Stimulated activated memory B cell treated with anti-CD40 and anti-IgM and Interleukin-4, amounts not matched to agents 10 μg/mL and 1 μg/mL and 100 μg/mL, for 72 hours (primary cell): ENCODE results near the gene IGF2.

Experiments
- ATAC-seq: fragments of 150-1000 bp; cut with Tn5 transposase; 2 replicates; pipeline ENCODE4 v1.10.0; 2021
- H3K27ac Mint-ChIP-seq: one replicate; pipeline ENCODE4 v1.8.0; 2022; ENCODE audit warnings: mild to moderate bottlenecking, mixed read lengths
- H3K27me3 Mint-ChIP-seq: one replicate; pipeline ENCODE4 v1.8.0; 2022; ENCODE audit warnings: mixed read lengths
- H3K36me3 Mint-ChIP-seq: one replicate; pipeline ENCODE4 v1.8.0; 2022; ENCODE audit warnings: mixed read lengths
- H3K4me1 Mint-ChIP-seq: one replicate; pipeline ENCODE4 v1.8.0; 2022; ENCODE audit warnings: mixed read lengths
- H3K4me3 Mint-ChIP-seq: one replicate; pipeline ENCODE4 v1.8.0; 2022; ENCODE audit warnings: mild to moderate bottlenecking, moderate library complexity, mixed read lengths
- H3K9me3 Mint-ChIP-seq: one replicate; pipeline ENCODE4 v1.8.0; 2022; ENCODE audit warnings: mixed read lengths

IGF2 gene

DNA sequence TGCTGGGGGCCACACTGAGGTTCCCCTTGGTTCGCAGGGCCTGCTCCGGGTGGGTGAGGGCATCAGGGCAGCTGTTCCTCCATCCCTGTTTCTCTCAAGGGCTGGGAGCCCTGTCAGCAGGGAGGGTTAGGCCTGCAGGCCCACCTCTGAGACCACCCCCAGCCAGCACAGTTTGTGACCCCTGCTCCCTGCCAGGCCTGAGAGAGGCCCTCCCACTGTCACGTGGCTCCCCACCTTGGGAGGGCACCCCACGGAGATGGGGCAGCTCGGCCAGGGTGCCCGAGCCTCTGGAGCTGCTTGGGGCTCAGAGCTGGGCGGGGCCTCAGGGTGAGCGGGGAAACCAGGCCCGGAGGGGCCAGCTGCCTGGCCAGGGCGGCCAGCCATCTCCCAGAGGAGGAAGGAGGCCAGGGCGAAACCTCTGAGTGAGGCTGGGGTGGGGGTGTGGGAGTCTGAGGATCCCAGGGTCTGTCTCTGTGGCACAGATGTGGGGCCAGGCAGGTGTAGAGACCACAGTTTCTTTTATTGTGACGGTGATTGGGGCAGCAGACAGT is 24.3 kb upstream of the IGF2 start:
- no peak for ATAC-seq
- Mint-ChIP-seq H3K27me3 (peaks cover 79% of the 10 kb centered on the region), H3K4me3 (no peak overlapping the region)

DNA sequence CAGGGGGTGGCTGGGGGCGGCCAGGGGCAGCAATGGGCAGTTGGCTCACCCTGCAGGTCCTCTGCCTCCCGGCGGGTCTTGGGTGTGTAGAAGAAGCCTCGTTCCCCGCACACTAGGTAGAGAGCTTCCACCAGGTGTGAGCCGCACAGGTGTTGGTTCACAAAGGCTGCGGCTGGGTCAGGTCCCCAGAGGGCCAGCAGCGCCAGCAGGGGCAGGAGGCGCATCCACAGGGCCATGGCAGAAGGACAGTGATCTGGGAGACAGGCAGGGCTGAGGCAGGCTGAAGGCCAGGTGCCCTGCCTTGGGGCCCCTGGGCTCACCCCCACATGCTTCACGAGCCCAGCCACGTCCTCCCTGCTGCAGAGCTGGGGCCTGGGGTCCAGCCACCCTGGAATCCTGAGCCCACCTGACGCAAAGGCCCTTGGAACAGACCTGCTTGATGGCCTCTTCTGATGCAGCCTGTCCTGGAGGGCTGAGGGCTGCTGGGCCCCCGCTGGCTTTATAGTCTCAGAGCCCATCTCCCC is 21.6 kb upstream of the IGF2 start, which contains the start of gene INS:
TSS of gene INS (minus strand) at position 474 of the 524 bp plus-strand sequence. CDS start at position 236, 238 bp downstream.
- no peak within 1 kb of the TSS for H3K4me3 Mint-ChIP-seq
- no peaks in the 10 kb centered on the region for H3K9me3 Mint-ChIP-seq
- peaks cover 68% of the 10 kb centered on the region for H3K27me3 Mint-ChIP-seq
- no peaks in the 10 kb centered on the region for H3K36me3 Mint-ChIP-seq
- H3K4me1 Mint-ChIP-seq: no peaks in the 10 kb centered on the region
- ATAC-seq: no peak
- no peak within 1 kb of the TSS for H3K27ac Mint-ChIP-seq

More for the DNA sequence above, 24.3 kb upstream of the IGF2 start:
- H3K36me3 Mint-ChIP-seq: no peaks in the 10 kb centered on the region
- no peaks in the 10 kb centered on the region for H3K4me1 Mint-ChIP-seq
- H3K27ac Mint-ChIP-seq: no peak overlapping the region
- no peaks in the 10 kb centered on the region for H3K9me3 Mint-ChIP-seq

DNA sequence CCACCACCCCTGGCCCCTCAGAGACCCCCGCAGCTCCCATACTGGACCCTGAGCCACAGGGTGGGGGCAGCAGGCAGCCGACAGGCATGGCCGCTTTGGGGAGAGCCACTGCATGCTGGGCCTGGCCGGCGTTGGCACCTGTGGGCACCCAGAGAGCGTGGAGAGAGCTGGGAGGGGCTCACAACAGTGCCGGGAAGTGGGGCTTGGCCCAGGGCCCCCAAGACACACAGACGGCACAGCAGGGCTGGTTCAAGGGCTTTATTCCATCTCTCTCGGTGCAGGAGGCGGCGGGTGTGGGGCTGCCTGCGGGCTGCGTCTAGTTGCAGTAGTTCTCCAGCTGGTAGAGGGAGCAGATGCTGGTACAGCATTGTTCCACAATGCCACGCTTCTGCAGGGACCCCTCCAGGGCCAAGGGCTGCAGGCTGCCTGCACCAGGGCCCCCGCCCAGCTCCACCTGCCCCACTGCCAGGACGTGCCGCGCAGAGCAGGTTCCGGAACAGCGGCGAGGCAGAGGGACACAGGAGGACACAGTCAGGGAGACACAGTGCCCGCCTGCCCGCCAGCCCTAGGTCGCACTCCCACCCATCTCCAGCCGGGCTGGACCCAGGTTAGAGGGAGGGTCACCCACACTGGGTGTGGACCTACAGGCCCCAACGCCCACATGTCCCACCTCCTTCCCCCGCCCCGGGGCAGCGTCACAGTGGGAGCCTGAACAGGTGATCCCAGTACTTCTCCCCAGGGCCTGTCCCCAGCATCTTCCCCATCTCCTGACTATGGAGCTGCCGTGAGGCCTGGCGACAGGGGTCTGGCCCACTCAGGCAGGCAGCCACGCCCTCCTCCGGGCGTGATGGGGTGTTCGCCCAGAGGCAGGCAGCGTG is 20.6 kb upstream of the IGF2 start:
- H3K4me1 Mint-ChIP-seq: no peaks in the 10 kb centered on the region
- peak; percentile 11 for ATAC-seq
- H3K27me3 Mint-ChIP-seq: peaks cover 57% of the 10 kb centered on the region
- no peaks in the 10 kb centered on the region for H3K9me3 Mint-ChIP-seq
- H3K36me3 Mint-ChIP-seq: no peaks in the 10 kb centered on the region
- H3K4me3 Mint-ChIP-seq: no peak overlapping the region
- H3K27ac Mint-ChIP-seq: no peak overlapping the region

DNA sequence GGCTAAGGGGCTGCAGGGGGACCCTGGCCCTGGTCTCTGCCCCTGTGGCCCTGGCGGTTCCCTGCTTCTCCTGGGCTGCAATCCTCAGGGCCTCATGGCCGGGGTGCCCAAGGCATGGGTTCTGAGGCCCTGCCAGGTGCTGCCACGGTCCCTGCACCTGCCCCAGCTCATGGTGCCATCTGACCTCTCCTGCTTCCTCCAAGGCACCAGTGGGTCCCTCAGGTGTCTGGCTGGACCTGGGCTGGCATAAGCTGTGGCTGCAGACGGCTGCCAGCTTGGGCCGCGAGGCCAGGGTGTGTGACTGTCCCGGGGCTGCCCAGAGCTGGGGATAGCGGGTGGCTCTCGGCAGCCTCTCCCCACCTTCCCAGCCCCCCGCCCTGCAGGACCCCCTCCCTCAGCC is 19.8 kb upstream of the IGF2 start:
- Mint-ChIP-seq H3K9me3 (no peaks in the 10 kb centered on the region), H3K36me3 (no peaks in the 10 kb centered on the region), H3K27me3 (peaks cover 49% of the 10 kb centered on the region), H3K4me1 (no peaks in the 10 kb centered on the region), H3K27ac (no peak overlapping the region), H3K4me3 (no peak overlapping the region)
- ATAC-seq: no peak

DNA sequence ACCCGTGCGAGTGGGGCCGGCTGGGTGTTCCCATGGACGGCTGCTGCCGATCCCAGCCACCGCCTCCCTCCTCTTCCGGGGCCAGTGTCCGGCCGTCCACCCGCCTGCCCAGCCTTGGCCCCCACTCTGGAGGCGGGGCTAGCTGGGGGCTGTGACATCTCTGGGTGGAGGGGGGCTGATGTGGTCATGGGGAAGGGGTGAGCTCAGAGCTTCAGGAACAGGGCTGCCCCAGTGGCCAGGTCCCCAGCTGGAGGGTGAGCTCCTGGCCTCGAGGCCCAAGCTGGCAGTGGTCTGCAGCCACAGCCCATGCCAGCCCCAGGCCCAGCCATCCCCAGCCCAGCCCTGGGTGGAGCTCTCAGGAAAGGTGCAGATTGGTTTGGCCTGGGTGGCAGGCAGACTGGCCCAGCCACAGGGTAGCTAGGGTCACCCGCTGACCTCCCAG is 19.1 kb upstream of the IGF2 start:
- H3K36me3 Mint-ChIP-seq: no peaks in the 10 kb centered on the region
- no peaks in the 10 kb centered on the region for H3K4me1 Mint-ChIP-seq
- no peak overlapping the region for H3K4me3 Mint-ChIP-seq
- H3K27me3 Mint-ChIP-seq: peaks cover 43% of the 10 kb centered on the region
- H3K27ac Mint-ChIP-seq: no peak overlapping the region
- H3K9me3 Mint-ChIP-seq: no peaks in the 10 kb centered on the region
- ATAC-seq: no peak

DNA sequence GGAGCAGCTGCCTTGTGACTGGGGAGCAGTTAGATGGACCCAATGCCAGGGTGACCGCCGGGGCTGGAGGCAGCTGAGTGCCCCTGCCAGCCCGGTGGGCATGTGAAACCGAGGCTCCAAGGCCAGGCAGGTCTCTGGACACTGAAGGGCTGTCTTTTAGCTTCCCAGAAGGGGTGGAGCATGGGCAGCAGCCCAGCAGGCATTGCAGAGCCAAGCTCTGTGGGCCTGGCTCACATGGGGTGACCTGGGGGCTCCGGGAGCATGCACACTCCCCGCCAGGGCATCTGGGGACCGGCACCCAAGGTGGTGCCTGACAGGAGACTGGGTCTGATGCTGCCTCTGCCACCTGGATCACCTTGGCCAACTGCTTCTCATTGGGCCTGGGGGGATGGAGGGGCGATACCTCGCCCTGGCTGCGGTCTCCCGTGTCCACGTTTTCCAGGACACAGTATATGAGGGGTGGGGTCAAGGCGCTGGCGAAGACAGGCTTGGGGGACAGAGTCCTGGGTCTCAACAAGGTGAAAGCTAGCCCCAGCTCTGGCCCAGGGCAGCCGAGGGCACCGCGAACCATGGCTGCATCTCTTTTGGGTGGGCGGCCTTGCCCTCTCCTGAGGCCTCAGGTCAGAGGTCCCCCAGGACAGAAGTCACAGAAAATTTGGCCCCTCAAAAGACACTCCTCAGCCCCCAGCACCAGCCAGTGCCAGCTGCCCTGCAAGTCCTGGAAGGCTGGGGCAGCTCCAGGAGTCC is 18.3 kb upstream of the IGF2 start:
- Mint-ChIP-seq H3K36me3 (no peaks in the 10 kb centered on the region), H3K9me3 (no peaks in the 10 kb centered on the region), H3K4me3 (no peak overlapping the region), H3K27me3 (peaks cover 34% of the 10 kb centered on the region), H3K4me1 (no peaks in the 10 kb centered on the region), H3K27ac (no peak overlapping the region)
- ATAC-seq: no peak

DNA sequence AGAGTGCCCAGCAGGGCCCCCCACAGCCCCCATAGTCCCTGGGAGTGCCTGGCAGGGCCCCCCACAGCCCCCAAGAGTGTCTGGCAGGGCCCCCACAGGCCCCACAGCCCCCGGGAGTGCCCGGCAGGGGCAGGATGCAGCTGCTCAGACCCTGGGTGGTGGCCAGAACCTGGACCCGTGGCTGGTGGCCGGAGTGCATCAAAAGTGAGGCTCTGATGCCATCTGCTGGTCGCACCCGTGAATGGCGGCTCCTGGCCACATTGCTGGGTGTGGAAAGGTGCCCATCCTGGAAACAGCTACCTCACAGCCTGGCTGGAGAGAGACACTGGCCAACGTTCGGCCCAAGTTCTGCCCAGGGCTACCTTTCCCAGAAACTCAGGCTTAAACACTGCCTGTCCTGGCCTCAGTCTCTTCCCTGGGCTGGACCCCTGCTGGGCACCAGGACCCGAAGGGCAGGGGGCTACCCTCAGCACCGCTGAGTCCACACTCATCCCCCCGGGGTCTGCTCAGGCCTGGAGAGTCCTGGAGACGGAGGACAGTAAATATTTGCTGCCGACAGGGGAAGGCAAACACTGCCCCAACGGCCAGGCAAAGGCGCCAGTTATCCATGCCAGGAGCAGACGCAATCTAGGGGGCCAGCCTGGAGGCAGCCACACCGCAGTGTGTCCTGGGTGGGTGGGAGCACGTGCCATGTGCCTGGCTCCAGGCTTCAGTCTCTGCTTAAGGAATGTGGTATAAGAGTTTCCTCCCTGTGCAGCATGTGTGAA is 17.4 kb upstream of the IGF2 start:
- Mint-ChIP-seq H3K36me3 (no peaks in the 10 kb centered on the region), H3K27me3 (peaks cover 28% of the 10 kb centered on the region), H3K4me1 (peaks cover 7% of the 10 kb centered on the region), H3K4me3 (no peak overlapping the region), H3K9me3 (no peaks in the 10 kb centered on the region), H3K27ac (no peak overlapping the region)
- no peak for ATAC-seq

DNA sequence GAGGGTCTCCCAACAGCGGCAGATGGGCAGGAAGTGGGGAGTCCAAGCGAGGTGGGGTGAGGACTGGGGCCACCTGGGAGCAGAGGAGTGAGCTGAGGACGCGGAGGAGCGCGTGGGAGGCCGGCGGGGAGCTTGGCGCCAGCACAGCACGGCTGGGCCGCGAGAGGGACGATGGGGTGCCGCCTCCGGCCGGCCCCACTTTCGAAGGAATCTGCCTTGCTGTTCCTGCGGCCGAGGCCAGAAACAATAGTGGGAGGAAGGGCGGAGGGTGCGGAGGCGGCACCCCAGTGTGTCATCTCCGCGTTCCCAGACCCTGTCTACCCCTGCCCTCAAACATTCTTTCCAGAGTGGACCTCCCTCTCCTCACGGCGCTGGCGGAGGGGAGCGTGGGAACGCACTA is 16.3 kb upstream of the IGF2 start:
- no peak overlapping the region for H3K4me3 Mint-ChIP-seq
- no peak for ATAC-seq
- H3K9me3 Mint-ChIP-seq: no peaks in the 10 kb centered on the region
- H3K4me1 Mint-ChIP-seq: peaks cover 17% of the 10 kb centered on the region
- no peak overlapping the region for H3K27ac Mint-ChIP-seq
- no peaks in the 10 kb centered on the region for H3K36me3 Mint-ChIP-seq
- peaks cover 33% of the 10 kb centered on the region for H3K27me3 Mint-ChIP-seq

DNA sequence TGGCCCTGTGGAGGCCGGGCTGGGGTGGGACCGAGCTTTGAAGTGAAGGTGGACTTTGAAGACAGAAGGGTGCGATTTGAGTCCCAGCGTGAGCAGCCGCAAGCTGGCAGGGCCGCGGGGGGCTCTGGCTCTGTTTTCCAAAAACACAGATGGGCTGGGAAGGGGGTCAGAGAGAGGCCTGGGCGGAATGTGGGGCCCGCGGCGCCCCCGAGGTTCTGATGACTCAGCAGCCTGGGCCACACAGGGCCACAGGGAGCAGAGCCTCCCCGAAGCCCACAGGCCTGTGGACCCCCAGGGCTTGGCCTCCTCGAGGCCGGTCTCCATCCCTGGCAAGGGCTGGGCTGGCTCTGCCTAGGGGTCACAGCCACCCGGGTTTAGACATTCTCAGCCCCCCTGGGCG is 15.7 kb upstream of the IGF2 start:
- Mint-ChIP-seq H3K36me3 (no peaks in the 10 kb centered on the region), H3K27me3 (peaks cover 33% of the 10 kb centered on the region), H3K27ac (no peak overlapping the region), H3K9me3 (no peaks in the 10 kb centered on the region), H3K4me1 (peaks cover 17% of the 10 kb centered on the region), H3K4me3 (no peak overlapping the region)
- ATAC-seq: no peak

DNA sequence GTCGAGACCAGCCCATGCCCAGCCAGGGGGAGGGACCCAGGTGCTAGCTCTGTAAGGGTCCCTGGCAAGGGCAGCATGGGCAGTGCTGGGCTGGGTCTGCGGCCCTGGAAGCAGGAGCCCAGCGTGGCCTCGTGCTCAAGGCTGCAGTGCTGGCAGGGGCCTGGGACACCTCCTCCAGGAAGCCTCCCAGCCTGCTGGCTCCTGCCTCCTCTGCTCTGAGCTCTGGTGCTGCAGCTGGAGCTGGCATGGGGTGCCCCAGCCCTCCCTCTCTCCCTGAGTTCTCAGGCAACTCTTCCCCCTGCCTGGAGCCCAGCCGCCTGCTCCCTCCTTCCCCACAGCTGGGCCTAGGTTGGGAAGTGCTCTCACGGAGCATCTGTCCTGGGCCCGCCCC is 15.0 kb upstream of the IGF2 start:
- H3K27me3 Mint-ChIP-seq: peaks cover 33% of the 10 kb centered on the region
- peaks cover 17% of the 10 kb centered on the region for H3K4me1 Mint-ChIP-seq
- H3K4me3 Mint-ChIP-seq: no peak overlapping the region
- H3K9me3 Mint-ChIP-seq: no peaks in the 10 kb centered on the region
- H3K27ac Mint-ChIP-seq: no peak overlapping the region
- H3K36me3 Mint-ChIP-seq: no peaks in the 10 kb centered on the region
- ATAC-seq: no peak

DNA sequence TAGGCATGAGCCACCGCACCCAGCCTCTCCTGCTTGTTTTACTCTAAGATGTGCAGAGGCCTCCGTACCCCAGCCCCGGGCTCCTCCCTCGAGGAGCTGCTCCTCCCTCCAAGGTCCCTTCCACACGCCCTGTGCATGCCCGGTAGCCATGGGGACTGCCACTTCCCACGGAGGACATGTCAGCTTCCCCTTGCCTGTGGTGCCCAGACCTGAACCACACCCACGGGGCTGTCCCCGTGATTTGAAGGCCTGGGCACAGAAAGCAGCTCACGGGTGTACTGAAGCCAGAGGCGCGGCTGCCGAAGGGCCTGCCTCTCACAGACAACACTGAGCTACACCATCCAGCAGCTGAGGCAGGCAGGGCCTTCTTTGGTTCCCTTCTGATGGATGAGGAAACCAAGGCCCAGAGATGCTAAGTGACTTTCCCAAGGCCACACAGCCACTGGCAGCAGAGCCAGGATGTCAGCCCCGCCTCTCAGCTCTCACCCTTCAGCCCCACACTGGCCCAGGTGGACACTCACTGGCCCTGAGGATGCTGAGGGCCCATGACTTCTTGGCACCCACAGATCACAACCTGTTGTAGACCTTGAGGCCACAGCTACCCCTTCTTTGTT is 14.5 kb upstream of the IGF2 start:
- H3K4me1 Mint-ChIP-seq: peaks cover 17% of the 10 kb centered on the region
- no peak overlapping the region for H3K4me3 Mint-ChIP-seq
- no peak overlapping the region for H3K27ac Mint-ChIP-seq
- H3K27me3 Mint-ChIP-seq: peaks cover 38% of the 10 kb centered on the region
- ATAC-seq: no peak
- no peaks in the 10 kb centered on the region for H3K9me3 Mint-ChIP-seq
- no peaks in the 10 kb centered on the region for H3K36me3 Mint-ChIP-seq

DNA sequence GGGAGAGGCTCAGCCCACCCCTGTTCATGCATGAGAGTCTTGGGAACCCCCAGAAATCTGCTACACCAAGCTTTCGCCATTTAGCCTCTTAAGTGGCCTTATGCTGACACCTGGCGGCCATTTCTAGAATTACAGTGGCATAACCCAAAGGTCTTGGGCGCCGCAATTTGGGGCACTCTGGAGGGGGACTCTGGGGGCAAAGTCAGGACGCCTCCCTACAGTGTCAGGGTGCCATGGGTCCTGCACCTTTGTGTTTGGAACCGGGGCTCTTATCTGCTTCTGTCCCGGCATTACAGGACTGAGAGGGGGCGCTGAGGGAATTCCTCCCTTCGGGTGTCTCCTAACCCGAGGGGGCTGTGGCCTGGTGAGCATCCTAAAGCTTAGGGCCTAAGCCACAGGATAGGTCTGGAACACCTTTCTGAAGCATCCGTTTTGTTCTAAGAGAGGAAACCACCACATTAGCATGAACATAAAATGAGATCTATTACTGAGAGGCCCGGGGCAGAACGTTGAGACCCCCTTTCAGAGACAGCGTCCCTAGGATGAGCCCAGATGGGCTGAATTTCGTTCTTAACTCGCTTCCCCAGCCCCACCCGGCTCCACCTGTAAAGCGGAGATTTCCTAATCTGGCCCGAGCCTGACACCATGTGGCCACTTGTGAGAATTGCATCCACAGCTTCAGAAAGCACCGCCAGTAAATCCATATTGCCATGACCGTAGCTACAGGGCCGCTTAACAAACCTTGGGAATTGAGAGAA is 12.5 kb upstream of the IGF2 start:
- ATAC-seq: peak; percentile 70
- Mint-ChIP-seq H3K4me3 (peak overlapping the region; percentile 25), H3K27me3 (peaks cover 55% of the 10 kb centered on the region), H3K4me1 (peaks cover 17% of the 10 kb centered on the region), H3K9me3 (no peaks in the 10 kb centered on the region), H3K36me3 (no peaks in the 10 kb centered on the region), H3K27ac (no peak overlapping the region)

DNA sequence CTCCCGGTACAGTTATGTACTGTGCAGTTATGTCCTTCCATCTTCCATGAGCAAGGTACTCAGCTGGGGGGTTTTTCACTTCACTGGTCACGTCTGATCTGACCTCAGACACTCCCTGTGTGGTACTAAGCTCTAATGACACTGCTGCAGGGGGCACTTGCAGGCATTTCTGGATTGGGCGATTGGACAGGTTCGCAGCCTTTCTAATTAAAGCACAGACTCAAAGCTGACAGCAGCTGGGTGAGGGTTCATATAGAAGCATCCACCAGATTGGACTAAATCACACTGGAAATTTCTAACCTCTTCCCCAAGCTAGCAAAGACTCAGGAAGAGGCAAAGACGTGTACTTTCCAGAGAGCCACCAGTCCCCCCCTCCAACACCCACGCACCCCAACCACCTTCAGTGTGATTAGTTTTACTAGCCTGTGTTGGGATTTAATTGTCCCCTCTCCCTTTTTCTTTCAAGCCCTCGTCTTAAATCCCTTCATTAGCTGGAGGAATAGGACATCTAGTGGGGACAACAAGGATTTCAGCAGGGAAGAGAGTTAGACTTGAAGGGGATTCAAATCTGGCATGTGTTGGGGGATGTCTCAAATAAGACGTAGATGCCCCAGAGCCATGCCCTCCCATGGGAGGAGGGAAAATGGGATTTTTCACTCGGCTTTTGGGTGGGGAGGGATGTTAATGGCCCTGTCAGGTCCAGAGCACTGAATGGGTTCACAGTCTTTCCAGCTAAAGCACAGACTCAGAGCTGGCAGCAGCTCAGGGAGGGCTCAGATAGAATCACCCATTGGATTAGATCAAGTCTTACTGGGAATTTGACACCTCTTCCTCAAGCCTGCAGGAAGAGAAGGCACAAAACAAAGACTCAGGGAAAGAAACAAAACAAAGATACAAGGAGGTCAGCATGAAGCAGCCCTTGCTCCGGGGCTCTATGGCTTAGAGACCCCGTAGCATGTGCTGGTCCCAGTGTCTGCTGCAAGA is 11.0 kb upstream of the IGF2 start:
- Mint-ChIP-seq H3K27ac (no peak overlapping the region), H3K9me3 (no peaks in the 10 kb centered on the region), H3K4me3 (no peak overlapping the region), H3K36me3 (no peaks in the 10 kb centered on the region), H3K4me1 (peaks cover 17% of the 10 kb centered on the region), H3K27me3 (peaks cover 66% of the 10 kb centered on the region)
- no peak for ATAC-seq
